ENCODE results near the gene CXCL1.
A peak's percentile ranks its signal among the peaks of the same experiment; 100 is the strongest.

The CXCL1 gene

DNA sequence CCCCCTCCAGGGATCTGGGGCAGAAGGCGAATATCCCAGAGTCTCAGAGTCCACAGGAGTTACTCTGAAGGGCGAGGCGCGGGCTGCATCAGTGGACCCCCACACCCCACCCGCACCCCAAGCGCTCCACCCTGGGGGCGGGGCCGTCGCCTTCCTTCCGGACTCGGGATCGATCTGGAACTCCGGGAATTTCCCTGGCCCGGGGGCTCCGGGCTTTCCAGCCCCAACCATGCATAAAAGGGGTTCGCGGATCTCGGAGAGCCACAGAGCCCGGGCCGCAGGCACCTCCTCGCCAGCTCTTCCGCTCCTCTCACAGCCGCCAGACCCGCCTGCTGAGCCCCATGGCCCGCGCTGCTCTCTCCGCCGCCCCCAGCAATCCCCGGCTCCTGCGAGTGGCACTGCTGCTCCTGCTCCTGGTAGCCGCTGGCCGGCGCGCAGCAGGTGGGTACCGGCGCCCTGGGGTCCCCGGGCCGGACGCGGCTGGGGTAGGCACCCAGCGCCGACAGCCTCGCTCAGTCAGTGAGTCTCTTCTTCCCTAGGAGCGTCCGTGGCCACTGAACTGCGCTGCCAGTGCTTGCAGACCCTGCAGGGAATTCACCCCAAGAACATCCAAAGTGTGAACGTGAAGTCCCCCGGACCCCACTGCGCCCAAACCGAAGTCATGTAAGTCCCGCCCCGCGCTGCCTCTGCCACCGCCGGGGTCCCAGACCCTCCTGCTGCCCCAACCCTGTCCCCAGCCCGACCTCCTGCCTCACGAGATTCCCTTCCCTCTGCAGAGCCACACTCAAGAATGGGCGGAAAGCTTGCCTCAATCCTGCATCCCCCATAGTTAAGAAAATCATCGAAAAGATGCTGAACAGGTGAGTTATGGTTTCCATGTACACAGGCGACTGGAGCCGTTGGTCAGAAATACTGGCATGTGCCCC lies at the start of gene CXCL1:
Gene CXCL1 (plus strand): TSS at position 264 of the 926 bp plus-strand sequence. CDS start 78 bp downstream, at position 342.
- peak; percentile 54 for DNase-seq (ENCODE audit: low spot score)

DNA sequence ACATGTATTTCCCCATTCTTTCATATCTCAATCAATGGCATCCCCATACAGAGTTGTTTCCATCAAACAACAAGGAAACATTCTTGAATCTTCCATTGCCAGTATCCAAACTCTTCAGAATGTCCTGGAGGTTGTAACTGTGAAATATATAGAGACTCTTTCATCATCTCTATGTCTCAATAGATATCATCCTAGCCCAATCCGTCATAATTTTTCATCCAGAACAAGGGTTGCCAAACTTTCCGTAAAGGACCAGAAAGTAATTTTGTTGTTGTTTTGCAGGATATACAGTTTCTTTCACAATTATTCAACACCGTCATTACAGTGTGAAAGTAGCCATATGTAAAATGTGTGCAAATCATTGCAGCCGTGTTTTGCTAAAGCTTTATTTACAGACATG lies 47.9 kb upstream of the CXCL1 start:
- no peak for DNase-seq (ENCODE audit: low spot score)

DNA sequence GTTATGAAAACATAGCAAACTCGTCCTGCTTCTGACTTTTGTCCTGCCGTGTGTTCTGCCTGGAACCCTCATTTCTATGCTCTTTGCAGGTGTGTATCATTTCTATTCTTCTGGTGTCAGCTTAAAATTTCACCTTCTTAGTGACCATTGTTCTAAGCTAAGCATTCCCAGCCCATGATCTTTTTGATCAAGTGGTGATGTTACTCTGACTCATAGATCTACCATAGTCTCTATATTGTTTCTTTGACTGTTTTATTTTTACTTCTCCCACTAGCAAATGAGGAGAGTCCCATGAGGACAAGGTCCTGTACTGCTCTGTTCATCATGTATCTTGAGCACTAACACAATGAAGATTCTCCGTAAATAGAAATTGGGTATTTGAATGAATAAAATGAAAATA lies 46.8 kb upstream of the CXCL1 start:
- no peak for DNase-seq (ENCODE audit: low spot score)

DNA sequence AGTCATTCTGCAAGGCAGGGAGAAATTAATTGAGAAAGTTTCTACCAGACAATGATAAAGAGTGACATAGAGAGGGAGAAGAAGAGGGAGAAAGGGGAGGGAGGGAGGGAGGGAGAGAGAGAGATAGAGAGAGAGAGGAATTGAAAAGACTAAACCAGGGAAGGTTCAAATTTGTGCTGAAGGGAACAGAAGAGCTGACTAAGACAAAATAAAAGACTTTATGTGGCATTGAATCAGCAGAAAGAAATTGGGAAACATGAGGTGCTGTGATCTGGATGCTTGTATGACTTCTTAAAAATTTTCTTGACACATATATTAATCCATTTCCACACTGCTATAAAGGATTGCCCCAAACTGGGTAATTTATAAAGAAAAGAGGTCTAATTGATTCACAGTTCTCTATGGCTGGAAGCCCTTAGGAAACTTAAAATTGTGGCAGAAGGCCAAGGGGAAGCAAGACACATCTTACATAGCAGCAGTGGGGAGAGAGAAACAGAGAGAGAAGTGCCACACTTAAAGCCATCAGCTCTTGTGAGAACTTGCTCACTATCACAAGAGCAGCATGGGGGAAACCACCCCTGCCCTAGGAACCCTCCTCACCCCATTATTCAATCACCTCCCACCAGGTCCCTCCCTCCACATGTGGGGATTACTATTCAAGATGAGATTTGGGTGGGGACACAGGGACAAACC lies 46.2 kb upstream of the CXCL1 start:
- no peak for DNase-seq (ENCODE audit: low spot score)

DNA sequence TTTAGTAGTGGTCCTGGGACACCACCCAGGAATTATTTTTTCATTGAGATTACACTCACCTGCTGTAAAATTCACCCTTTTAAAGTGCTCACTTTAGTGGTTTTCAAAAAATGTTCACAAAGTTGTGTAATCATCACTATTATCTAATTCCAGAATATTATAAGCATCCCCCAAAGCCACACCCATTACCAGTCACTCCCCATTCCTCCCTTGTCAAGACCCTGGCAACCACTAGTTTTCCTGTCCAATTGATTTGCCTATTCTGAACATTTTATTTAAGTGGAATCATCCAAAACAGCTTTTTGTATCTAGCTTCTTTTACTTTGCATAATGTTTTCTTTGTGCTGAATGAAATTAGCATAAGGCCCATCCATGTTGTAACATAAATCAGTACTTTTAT lies 45.4 kb upstream of the CXCL1 start:
- DNase-seq (ENCODE audit: low spot score), result no peak

DNA sequence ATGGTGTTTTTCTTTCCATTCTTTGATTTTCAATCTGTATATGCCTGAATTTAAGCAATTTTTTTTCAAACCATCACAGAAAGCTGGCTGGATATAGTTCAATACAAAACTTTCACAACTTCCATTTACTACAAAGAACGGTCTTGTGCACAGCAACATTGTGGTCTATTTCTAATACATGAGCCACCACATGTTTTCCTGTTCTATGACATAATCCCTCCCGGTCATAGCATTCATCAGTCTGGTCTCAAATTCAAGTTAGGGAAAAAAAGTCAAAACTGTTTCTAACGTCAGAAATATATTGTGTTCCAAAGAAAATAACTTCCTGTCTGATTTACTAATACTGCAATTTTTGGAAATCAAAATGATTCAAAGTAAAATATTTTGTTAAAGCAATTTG lies 40.2 kb upstream of the CXCL1 start:
- peak; percentile 11 for DNase-seq (ENCODE audit: low spot score)

DNA sequence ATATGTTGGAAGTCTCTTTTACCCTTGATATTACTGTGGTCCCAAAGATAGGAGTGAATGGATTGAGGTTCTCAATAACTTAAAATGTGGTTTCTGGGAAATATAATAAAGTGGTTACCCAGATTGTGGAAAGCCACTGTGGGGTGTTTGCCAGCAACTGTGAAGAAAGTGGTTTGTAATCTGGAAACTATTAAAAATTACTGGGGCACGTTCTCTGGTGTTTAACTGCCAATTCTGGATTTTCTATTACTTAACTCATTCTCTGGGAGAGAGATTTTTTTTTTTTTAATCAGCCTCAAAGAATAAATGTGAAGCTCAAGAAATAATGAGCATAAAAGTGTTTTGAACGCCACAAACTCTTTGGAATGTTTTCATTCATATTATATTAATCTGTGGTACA lies 37.6 kb upstream of the CXCL1 start:
- DNase-seq (ENCODE audit: low spot score), result peak; percentile 31

DNA sequence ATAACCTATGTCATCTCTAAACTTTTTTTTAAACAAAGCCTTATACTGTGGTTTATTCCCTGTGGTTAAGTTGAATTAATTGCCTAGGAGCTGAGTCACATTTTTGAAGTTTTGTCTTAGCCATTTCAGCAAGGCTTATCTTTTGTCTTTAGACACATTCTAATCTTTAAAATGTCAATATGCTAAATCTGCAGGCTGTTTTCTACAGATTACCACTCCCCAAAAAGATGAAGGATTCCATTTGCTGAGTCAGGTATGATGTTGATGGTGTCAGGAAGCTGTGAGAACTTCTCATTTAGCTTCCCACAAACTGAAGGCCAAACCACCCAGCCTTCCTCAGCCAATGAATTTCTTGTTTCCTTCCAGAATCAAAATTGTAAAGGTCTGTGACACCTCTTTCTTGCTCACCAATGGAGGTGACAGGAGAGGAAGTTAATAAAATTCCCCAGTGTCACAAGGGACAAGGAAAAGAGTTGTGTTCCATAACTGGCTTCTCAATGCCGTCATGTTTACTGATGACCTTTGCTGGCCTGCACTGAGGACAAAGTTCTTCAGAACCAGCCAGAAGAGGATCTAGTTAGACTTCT lies 36.4 kb upstream of the CXCL1 start:
- peak; percentile 41 for DNase-seq (ENCODE audit: low spot score)

DNA sequence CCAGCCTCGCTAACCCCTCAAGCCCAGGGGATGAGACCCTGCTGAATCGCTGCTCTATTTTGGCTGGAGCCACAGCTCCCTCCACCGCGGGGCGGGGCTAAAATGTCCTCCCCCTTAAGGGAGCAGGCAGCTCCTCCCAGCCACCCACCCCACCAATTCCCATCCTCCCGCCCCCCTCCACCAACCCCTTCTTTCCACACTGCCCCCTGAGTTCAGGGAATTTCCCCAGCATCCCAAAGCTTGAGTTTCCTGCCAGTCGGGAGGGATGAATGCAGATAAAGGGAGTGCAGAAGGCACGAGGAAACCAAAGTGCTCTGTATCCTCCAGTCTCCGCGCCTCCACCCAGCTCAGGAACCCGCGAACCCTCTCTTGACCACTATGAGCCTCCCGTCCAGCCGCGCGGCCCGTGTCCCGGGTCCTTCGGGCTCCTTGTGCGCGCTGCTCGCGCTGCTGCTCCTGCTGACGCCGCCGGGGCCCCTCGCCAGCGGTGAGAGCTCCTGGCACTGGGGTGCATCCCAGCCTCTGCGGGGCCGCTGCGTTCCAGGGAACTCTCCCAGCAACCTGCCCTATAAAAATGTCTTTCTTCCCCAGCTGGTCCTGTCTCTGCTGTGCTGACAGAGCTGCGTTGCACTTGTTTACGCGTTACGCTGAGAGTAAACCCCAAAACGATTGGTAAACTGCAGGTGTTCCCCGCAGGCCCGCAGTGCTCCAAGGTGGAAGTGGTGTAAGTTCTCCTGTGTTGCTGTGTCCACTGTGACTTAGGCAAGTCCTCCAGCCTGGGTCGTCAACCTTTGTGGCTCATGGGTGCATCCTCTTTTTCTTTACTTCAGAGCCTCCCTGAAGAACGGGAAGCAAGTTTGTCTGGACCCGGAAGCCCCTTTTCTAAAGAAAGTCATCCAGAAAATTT lies 32.6 kb upstream of the CXCL1 start, which contains the start of gene CXCL6:
Gene CXCL6 (plus strand): TSS at position 306 of the 907 bp plus-strand sequence. CDS start 73 bp downstream, at position 379.
- DNase-seq (ENCODE audit: low spot score), result peak; percentile 56

DNA sequence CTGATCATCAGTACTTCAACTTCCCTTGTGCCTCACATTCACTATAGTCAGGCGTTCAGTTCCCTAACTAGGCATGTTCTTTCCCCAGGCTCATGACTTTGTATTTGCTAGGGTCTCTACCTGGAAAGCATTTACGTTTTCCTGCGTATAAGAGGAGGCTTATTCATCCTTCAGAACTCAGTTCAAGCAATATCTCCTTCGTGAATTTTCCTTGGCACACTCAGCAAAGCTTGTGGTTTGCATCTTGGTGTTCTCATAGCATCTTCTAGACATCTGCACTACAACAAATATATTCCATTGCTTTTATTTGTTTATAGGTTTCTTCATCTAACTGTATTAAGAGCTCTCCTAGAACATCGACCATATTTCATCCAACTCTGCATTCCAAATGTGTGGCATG lies 30.1 kb upstream of the CXCL1 start:
- DNase-seq (ENCODE audit: low spot score), result no peak

DNA sequence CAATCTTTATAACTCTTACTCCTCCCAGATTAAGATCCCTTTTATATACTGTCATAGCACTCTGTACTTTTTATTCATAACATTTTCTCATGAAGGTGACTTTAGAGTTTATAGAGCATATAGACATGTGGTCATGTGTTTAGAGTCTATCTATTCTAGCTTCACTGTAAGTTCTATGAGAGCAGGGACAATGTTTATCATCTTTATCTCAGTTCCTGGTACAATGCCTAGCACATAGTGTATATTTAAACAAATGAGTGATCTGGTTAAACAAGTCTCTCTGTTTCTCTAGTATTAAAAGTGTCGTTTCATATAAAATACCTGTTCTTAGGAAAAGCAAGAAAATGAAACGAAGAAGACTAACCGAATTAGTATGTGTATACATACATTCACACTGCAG lies 29.5 kb upstream of the CXCL1 start:
- no peak for DNase-seq (ENCODE audit: low spot score)

DNA sequence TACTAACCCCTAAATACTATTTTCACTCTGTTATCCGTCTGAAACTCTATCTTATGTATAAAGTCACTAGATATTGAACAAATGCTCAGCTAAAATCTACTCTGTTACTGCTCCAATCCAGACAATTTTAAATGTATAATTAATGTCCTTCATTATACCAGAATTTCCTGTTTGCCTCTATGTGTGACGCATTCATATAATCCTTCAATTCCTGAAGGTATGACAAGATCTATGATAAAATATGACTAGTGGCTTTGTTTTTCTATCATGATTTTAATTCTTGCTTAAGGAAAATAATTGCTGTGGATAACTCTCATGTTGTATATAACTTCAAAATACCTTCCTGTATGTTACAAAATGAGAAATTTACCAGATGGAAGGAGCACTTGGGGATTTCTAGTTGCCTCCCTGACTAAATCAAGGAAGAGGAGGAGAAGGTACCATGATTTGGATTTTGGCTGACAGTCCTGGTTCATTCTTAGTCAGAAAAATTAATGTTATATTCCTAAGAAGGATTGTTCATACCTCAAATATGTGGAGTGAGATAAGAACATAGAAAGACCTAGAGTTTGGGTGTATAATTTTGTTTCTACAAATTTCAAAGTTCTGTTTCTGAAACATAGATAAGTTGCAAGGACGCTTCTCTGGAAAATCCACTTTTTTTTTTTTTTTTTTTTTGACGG lies 27.8 kb upstream of the CXCL1 start:
- DNase-seq (ENCODE audit: low spot score), result no peak

DNA sequence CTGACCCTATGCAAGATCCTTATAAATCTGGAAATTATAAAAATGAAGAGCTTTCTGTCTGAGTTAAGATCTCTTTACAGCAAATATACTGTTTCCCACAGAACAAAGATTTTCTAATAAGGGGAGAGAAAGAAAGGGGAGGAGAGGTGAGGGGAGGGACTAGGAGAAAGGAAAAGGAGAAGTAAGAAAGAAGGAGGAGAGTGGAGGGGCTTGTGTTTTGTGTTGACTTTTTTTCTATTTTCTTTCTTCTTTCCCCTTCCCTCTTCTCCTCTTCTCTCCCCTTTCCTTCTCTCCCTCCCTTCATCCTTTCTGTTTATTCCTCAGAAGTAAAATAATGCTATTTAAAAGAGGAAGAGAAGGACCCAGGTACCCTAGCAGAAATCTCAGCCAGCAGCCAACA lies 26.5 kb upstream of the CXCL1 start:
- DNase-seq (ENCODE audit: low spot score), result no peak

DNA sequence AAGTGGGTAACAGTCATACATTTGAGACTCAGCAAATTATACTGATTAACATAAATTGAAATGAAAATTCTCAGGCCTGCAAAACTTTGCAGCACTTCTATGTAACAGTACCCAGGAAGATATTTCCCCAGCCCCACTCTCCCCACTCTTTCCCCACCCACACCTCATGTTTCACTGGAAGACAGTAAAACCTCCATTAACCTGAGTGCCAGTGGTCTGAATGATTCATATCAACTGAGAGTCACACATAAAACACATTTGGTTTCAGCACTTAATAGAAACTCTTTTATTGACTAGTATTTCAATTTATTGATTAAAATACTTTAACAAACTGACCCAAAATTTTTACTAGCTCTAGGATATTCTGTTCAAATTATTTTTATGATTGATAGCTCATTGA lies 25.8 kb upstream of the CXCL1 start:
- no peak for DNase-seq (ENCODE audit: low spot score)

DNA sequence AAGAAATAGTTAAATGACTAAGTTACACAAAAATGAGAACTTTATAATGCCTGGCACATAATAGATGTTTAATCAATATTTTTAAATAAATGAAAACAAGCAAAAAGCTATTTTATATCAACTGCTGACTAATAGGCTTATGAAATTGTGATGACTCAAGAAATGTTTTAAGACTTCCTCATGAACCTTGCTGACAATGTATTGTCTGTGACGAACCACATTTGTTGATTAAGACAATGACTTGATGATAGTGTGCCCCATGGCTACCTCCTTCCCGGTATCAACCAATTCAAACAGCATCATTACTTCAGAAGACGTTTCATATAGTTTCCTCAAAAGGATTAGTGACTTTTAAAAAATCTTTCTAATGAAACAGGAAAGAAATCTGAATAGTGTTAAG lies 24.8 kb upstream of the CXCL1 start:
- peak; percentile 43 for DNase-seq (ENCODE audit: low spot score)

DNA sequence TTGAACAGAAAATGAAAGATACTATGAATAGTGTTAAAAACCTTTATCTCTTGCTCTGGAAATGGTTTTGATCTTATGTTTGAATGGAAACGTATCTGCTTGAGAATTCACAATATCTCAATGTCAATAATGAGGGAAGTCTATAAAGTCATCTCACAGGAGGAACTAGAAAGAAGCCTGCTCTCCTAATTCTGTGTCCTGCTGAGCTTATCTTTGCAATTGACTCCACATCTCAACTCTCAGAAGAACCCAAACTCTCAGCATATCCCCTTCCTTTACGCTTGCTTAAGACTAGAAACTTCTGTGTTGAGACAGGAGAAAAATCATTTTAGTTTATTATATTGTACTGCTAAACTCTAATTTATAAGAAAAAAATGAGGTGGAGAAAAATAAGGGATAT lies 24.4 kb upstream of the CXCL1 start:
- no peak for DNase-seq (ENCODE audit: low spot score)

DNA sequence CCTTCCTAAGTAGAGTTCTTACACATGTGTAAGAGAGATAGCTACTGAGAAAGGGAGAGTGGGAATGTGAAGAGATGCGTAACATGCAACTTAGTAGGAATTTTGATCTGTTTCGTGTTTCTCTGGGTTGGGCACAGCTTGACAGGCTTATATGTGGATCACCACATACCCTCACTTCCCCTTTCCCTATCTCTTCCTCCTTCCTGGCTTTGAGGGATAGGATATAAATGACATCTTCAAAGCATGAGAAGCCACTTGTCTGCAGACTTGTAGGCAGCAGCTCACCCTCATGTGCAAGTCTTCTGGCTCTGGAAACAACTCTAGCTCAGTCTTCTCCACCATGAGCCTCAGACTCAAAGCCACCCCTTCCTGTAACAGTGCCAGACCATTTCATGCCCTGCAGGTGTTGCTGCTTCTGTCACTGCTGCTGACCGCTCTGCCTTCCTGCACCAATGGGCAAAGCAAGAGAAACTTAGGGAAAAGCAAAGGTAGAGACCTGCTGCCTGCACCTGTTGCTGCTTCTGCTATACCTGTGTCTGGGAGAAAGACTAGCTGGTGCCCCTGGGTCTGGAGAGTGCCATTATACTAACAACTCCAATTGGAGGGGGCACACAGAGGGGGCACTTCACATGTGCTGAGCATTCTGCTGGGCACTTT lies 21.5 kb upstream of the CXCL1 start:
- no peak for DNase-seq (ENCODE audit: low spot score)

DNA sequence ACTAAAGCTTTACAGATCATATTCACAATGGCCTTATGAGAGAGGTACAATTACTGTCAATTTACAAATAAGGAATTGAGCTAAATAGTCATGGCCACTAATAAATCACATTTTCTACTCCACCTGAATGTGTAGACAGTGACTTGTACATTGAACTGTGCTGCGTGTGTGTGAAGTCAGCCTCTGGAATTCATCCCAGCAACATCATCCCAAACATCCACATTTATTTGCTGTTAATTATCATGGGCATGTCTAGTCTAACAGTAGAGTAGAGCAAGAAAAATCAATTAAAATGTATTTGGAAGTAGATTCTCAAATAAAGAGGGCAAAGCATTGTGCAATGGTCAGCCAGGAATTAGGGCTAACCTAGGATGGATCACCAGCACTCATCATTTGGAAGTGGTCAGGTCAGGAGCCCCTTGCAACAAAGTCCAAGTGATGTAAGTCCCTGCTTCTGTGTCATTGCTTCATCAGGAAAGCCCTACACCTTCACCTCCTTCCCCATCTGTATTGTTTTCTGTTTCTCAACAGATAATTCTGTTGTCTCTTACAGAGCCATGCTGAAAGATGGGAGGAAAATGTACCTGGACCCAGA lies 20.9 kb upstream of the CXCL1 start:
- no peak for DNase-seq (ENCODE audit: low spot score)

DNA sequence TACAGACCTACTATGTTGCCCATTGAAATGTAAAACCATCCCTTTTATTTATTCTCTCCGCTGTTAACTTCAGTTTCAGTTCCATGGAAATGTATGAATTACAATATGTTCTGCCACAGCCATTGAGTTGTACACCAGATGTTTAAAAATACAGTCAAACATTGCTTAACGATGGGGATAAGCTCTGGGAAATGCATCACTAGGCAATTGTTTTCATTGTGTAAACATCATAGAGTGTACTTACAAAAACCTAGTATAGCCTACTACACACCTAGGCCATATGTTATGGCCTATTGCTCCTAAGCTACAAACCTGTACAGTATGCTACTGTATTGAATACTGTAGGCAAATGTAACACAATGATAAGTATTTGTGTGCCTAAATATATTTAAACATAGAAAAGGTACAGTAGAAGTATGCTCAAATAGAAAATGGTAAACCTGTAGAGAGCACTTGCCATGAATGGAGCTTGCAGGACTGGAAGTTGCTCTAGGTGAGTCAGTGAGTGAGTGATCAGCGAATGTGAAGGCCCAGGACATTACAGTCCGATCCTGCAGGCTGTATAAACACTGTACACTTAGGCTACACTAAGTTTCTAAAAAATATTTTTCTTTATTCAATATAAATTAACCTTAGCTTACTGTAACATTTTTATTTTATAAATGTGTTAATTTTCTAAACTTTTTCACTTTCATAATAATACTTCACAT lies 18.8 kb upstream of the CXCL1 start:
- DNase-seq (ENCODE audit: low spot score), result no peak

DNA sequence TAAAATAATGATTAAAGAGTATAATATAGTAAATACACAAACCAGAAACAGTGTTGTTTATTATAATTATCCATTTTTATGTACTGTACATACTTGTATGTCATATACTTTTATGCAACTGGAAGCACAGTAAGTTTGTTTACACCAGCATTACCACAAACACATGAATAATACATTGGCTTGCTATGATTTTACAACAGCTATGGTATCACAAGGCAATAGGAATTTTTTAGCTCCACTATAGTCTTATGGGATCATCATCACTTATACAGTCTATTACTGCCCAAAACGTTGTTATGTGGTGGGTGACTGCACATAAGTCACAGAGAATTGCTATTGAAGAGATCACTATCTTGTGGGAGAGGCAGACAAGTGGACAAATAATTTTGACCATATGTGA lies 17.9 kb upstream of the CXCL1 start:
- no peak for DNase-seq (ENCODE audit: low spot score)
